Measurements from ENCODE around the gene CIAO1. TPM values are rescaled to one million over a fixed set of nuclear protein-coding genes. Genes with fewer than 3 reads are reported as not detected.

The CIAO1 gene
- total and polyA plus RNA-seq, 2 of the 13 experiments (the other 11 are each of a cell fraction or from before 2014, with no cell fraction given), result 99.3 to 120 TPM

- TF ChIP-seq ZFP90 (CRISPR knock-in tag; IDR thresholded peaks at IDR 0.05; ENCODE audit: borderline replicate concordance) (no peak; the same call in 1 of the 2 replicates), ZNF138 (CRISPR knock-in tag; IDR thresholded peaks at IDR 0.05; ENCODE audit: low read depth) (0 out of 2 replicates have a peak, but pooled peaks have one; percentile 12), ARNT2 (CRISPR knock-in tag; IDR thresholded peaks at IDR 0.05; ENCODE audit: low read depth) (no peak), ZIK1 (CRISPR knock-in tag; IDR thresholded peaks at IDR 0.05; ENCODE audit: borderline replicate concordance, low read depth) (0 out of 2 replicates have a peak, but pooled peaks have one; percentile 50), ZNF414 (CRISPR knock-in tag; IDR thresholded peaks at IDR 0.05) (no peak), WIZ (CRISPR knock-in tag; IDR thresholded peaks at IDR 0.05) (no peak), ZNF121 (CRISPR knock-in tag; IDR thresholded peaks at IDR 0.05) (0 out of 2 replicates have a peak, but pooled peaks have one; percentile 52), ZNF678 (CRISPR knock-in tag; IDR thresholded peaks at IDR 0.05) (0 out of 2 replicates have a peak, but pooled peaks have one; percentile 8), EP300 (IDR thresholded peaks at IDR 0.05; ENCODE audit: low read depth in 2 of 2, low read length in 2 of 2) (no peak), EP300 (CRISPR knock-in tag; IDR thresholded peaks at IDR 0.05; ENCODE audit: borderline replicate concordance) (no peak), EHMT2 (IDR thresholded peaks at IDR 0.05; ENCODE audit: borderline replicate concordance, low read depth, low read length) (no peak), ESRRA (CRISPR knock-in tag; IDR thresholded peaks at IDR 0.05; ENCODE audit: low read depth) (no peak), PHF5A (CRISPR knock-in tag; IDR thresholded peaks at IDR 0.05; ENCODE audit: low read depth, unreplicated experiment) (no peak), SNAPC4 (CRISPR knock-in tag; IDR thresholded peaks at IDR 0.05) (no peak; the same call in none of the 2 replicates), GMEB1 (CRISPR knock-in tag; IDR thresholded peaks at IDR 0.05; ENCODE audit: borderline replicate concordance) (0 out of 2 replicates have a peak, but pooled peaks have one; percentile 17), ZSCAN31 (CRISPR knock-in tag; IDR thresholded peaks at IDR 0.05; ENCODE audit: low read depth) (no peak), ZNF850 (CRISPR knock-in tag; conservative IDR thresholded peaks at IDR 0.05) (no peak), ZNF772 (CRISPR knock-in tag; IDR thresholded peaks at IDR 0.05) (no peak), ZNF430 (CRISPR knock-in tag; IDR thresholded peaks at IDR 0.05) (no peak), HOXA5 (CRISPR knock-in tag; IDR thresholded peaks at IDR 0.05) (no peak), ZNF839 (CRISPR knock-in tag; IDR thresholded peaks at IDR 0.05; ENCODE audit: borderline replicate concordance) (no peak), ZFP36 (IDR thresholded peaks at IDR 0.05; ENCODE audit: borderline replicate concordance, low read depth, low read length, partially characterized antibody) (no peak)
Observed at GRCh38 chr2:96320728-96321622, 55.0 kb downstream of the CIAO1 start (continued).

Data from HepG2 (cell line).